ENCODE measurements around the gene S100A7A.

- TF ChIP-seq CTCF (conservative IDR thresholded peaks at IDR 0.05) (no peak), ZFX (IDR thresholded peaks at IDR 0.05) (no peak)
These were observed 16.8 kb upstream of the S100A7A start for GRCh38 chr1:153399401-153400055.
